Esophagus squamous epithelium (tissue), 4 donors: ENCODE data around the gene ZGPAT.

Experiments
- CTCF ChIP-seq, 6 experiments: fragments of 450-650 bp in 4 of 6; fragments of 200-600 bp in 2 of 6; sonication (generic) in 2 of 6; IDR thresholded peaks; one replicate each; pipeline ENCODE4 v1.5.1; 2016 to 2019; ENCODE audit warnings: antibody characterized with exemption in 6 of 6, mild to moderate bottlenecking in 4 of 6, moderate library complexity in 4 of 6
- POLR2A ChIP-seq, 4 donors: fragments of 450-650 bp; IDR thresholded peaks; one replicate each; pipeline ENCODE4 v1.6.1; 2017; ENCODE audit warnings: antibody characterized with exemption in 4 of 4, mild to moderate bottlenecking in 4 of 4, moderate library complexity in 3 of 4

- TF ChIP-seq CTCF (IDR thresholded peaks at IDR 0.05) (no peak), POLR2A (IDR thresholded peaks at IDR 0.05) (no peak)
These were observed 21.7 kb upstream of the ZGPAT start for GRCh38 chr20:63686094-63686491.
